Posterior cingulate gyrus (tissue), 11 donors: ENCODE data around the gene SNORC.

Experiments used
- DNase-seq, 10 donors: peaks; one replicate each; pipeline versions ENCODE4 v3.0.0 to v3.0.0-alpha.2; 2020 to 2021; ENCODE audit warnings: mixed read lengths in 3 of 10
- intact Hi-C: fragments of 100-400 bp; cut with DNase I; formaldehyde crosslinking; loops from one replicate; pipeline ENCODE4 v1.15.1; 2023

The SNORC gene

DNA sequence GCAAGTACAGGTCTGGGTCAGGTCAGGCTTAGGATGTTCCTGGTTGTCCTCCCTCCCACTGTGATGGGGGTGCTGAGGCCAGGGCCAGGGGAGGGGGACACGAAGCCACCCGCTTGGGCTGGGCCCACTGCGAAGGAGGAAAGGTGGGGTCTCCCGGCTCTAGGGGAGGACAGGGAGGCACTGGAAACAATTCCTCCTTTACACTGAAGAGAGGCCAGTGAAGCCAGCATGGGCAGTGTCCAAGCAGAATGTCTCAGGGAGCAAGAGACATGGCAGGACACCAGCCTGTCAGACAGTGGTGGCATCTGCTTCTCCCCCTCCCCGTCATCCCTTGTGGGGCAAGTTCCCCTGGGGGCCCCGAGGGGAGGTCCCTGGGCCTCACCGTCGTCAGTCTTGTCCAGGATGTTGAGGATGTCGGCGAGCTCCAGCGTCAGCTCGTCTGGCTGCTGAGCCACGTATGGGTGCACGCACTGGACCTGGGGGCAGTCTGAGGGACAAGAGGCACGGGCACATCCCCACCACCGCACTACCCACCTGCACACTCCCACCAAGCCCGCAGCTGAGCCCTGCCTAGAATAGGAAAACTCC, 10.8 kb downstream of the SNORC start:
- DNase-seq = peak in 4 of 10 donors; percentile 15 to 74 (median 46)
- intact Hi-C loops = loop anchor here (10.0 kb wide), 1 partner anchor 144 kb away; no protein-coding TSS in a partner anchor

GRCh38 chr2:232882085-232882484, 12.0 kb downstream of the SNORC start:
- DNase-seq = peak in 2 of 10 donors; percentile 52 to 61
- intact Hi-C loops = loop anchor here (10.0 kb wide), 1 partner anchor 143 kb away; no protein-coding TSS in a partner anchor

GRCh38 chr2:232882505-232883115, 12.5 kb downstream of the SNORC start:
- intact Hi-C loops = loop anchor here (10.0 kb wide), 1 partner anchor 142 kb away; no protein-coding TSS in a partner anchor

DNA sequence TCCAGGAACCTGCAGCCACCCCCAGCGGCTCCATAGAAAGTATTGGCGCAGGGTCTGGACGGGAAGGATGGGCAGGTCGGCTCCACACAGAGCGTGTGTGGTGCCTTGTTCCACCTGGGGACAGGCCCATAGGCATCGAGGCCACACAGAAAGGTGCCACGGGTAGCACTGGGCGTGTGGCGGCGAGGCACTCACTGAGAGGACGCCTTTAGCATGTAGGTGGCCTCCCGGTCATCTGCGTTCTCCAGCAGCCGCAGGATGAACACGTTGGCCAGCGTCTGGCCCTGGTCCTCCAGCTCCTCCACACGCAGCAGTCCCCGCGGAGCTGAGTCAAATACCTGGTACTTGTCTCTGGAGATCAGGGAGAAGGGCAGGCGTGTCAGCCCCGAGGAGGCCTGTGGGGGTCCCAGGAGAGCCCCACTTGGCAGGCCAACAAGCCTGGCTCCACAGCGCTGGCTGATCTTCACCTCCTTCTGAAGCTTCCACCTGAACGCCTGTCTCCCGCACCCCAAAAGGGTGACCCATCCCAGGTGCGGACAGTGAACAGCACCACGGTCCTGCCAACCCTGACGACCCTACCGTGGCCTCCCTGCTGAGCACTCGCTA, 13.2 kb downstream of the SNORC start:
- peak in 4 of 10 donors; percentile 34 to 89 (median 76) for DNase-seq
- intact Hi-C loops = loop anchor here (10.0 kb wide), 1 partner anchor 142 kb away; no protein-coding TSS in a partner anchor

More at GRCh38 chr2:232882505-232883115, 12.5 kb downstream of the SNORC start:
- DNase-seq = peak in 1 of 10 donors; percentile 62

DNA sequence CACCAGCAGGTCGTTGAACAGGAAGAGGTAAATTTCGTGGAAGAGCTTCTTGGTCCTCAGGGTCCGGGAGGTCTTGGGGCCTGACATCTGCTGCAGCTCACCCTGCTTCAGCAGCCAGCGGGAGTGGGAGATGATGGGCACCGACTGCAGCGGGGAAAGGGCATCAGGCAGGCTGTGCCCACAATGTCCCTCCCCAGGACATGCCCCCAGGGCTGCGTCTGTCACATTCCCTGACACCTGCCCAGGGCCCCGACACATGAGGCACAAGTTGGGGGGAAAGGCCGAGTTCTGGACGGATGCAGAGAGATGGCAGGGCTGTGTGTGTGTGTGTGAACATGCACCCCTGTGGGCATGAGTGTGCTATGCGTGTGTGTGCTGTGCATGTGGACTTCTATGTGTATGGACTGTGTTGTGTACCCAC, 13.9 kb downstream of the SNORC start:
- intact Hi-C loops = loop anchor here (10.0 kb wide), 1 partner anchor 141 kb away; no protein-coding TSS in a partner anchor
- DNase-seq = peak in 3 of 10 donors; percentile 24 to 81 (median 67)

- intact Hi-C loops = loop anchor here (10.0 kb wide), 1 partner anchor 140 kb away; no protein-coding TSS in a partner anchor
- DNase-seq = peak in 3 of 10 donors; percentile 28 to 78 (median 75)
These were observed 14.6 kb downstream of the SNORC start for GRCh38 chr2:232884549-232885263.

DNA sequence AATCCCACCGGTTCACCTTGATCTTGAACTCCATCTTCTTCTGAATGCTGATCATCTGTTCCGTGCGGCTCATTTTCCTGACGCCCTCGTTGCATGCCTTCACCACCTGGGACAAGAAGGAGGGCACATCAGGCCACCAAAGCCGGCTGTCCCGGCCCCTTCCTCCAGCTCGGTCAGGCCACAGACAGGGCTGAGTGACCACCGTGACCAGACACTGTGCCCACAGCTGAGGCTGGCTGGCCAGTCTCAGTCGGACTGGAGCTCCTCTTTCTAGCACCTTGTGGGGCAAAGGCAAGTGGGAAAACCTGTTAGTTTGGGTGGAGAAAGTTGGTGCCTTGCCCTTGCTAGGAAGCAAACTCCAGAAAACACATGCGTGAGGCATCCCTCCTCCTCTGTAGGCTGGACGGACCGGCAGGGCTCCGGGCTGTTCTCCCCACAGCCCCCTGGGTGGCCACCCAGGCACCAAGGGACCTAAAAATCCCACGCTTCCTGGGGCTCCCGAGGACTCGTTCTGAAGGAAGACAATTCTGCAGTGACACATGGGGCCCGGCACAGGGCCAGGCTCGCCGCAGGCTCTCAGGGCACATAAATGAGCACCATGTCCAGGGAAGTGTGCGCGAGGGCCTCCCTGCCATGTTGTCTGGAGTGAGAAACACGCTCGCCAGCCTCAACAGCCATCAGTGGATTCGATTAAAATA, 15.3 kb downstream of the SNORC start:
- intact Hi-C loops = loop anchor here (10.0 kb wide), 1 partner anchor 139 kb away; no protein-coding TSS in a partner anchor
- DNase-seq = peak in 3 of 10 donors; percentile 26 to 83 (median 41)

DNA sequence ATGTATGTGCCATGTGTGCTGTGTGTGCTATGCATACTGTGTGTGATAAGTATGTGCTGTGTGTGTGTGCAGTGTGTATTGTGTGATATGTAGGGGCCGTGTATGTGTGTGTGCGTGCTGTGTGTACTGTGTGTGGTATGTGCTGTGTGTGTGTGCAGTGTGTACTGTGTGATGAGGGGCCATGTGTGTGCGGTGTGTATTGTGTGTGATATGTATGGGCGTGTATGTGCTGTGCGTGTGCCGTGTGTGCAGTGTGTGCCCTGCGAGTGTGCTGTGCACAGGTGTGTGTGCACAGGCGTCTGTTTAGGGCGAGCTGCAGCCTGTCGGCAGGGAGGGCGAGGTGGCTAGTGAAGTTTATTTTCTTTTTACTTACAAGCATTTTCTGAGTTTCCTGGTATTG, 16.1 kb downstream of the SNORC start:
- intact Hi-C loops = loop anchor here (10.0 kb wide), 1 partner anchor 139 kb away; no protein-coding TSS in a partner anchor
- DNase-seq = peak in 2 of 10 donors; percentile 3 to 43

GRCh38 chr2:232886632-232887031, 16.6 kb downstream of the SNORC start:
- DNase-seq = peak in 2 of 10 donors; percentile 4 to 59
- intact Hi-C loops = loop anchor here (10.0 kb wide), 1 partner anchor 138 kb away; no protein-coding TSS in a partner anchor

- DNase-seq = peak in 4 of 10 donors; percentile 28 to 85 (median 78)
- intact Hi-C loops = loop anchor here (10.0 kb wide), 1 partner anchor 137 kb away; no protein-coding TSS in a partner anchor
These were observed 17.2 kb downstream of the SNORC start for GRCh38 chr2:232887171-232887850.

DNA sequence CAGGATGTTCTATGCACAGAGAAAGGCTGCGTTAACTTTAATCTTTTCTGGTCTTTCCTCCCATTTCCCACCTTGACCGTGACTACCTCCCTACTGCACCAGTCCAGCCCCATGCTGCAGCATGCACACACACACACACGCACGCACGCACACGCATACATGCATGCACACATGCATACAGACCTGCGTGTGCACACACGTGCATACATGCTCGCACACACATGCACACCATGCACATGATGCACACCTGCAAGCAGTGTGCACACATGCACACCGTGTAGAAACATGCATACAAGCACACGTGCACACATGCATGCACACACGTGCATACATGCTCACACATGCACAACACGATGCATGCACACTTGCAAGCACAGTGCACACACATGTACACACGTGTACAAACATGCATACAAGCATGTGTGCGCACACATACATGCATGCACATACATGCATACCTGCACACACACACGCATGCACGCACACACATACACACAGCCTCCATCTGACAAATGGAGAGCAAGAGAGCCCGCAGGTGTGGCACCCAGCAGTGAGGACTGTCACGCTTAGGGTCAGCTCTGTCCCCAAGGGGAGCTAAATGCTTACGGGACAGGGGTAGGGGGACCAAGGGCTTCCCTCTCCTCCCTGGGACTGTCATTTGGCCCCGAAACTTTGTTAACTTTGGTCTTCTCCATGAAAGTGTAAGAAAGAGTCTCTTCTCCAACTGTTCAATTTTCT, 18.2 kb downstream of the SNORC start:
- intact Hi-C loops = loop anchor here (10.0 kb wide), 1 partner anchor 137 kb away; no protein-coding TSS in a partner anchor
- DNase-seq = peak in 2 of 10 donors; percentile 20 to 65

- peak in 2 of 10 donors; percentile 61 to 73 for DNase-seq
- intact Hi-C loops = loop anchor here (10.0 kb wide), 1 partner anchor 136 kb away; no protein-coding TSS in a partner anchor
These were observed 18.9 kb downstream of the SNORC start for GRCh38 chr2:232888839-232889529.

DNA sequence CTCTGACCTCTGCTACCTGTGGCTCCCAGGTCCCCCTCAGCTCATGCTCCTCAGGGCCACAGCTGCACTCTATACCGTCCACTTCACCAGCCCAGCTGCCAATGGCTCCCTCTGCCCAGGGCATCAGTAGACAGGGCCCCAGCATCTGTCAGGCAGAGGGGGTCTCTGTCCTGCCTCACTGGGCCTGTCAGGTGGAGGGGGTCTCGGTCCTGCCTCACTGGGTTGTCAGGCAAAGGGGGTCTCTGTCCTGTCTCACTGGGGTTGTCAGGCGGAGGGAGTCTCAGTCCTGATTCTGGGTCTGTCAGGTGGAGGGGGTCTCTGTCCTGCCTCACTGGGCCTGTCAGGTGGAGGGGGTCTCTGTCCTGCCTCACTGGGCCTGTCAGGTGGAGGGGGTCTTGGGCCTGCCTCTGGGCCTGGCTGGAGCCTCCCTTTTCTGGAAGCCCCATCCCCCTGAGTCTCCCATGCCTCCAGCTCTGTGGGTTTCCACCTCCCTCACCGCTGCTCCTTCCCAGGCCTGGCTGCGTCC, 19.9 kb downstream of the SNORC start:
- peak in 1 of 10 donors; percentile 79 for DNase-seq
- intact Hi-C loops = loop anchor here (10.0 kb wide), 1 partner anchor 135 kb away; no protein-coding TSS in a partner anchor

GRCh38 chr2:232890536-232890895, 20.5 kb downstream of the SNORC start:
- DNase-seq = peak in 1 of 10 donors; percentile 57
- intact Hi-C loops = no loop called here

GRCh38 chr2:232890896-232891601, 21.0 kb downstream of the SNORC start:
- intact Hi-C loops = no loop called here

GRCh38 chr2:232891621-232892071, 21.6 kb downstream of the SNORC start:
- DNase-seq = peak in 5 of 10 donors; percentile 21 to 78 (median 68)
- intact Hi-C loops = no loop called here

More at GRCh38 chr2:232890896-232891601, 21.0 kb downstream of the SNORC start:
- peak in 5 of 10 donors; percentile 12 to 84 (median 77) for DNase-seq
